Breast epithelium (tissue), 4 donors: ENCODE data around the gene CEP250. TPM values are rescaled to one million over a fixed set of nuclear protein-coding genes. Genes with fewer than 3 reads are reported as not detected.

Source experiments
- DNase-seq, 2 donors: peaks; one replicate each; pipeline ENCODE4 v3.0.0-alpha.2; 2019; ENCODE audit warnings: low spot score in 2 of 2
- H3K27ac ChIP-seq, 2 donors: fragments of 200-600 bp; sonication (generic) in 1 of 2; one replicate each; pipeline ENCODE4 v1.5.1; 2016 to 2019; ENCODE audit warnings: mild to moderate bottlenecking in 1 of 2
- H3K27me3 ChIP-seq, 2 donors: fragments of 200-600 bp; sonication (generic) in 1 of 2; one replicate each; pipeline versions ENCODE4 v1.5.1 to v1.6.0; 2017 to 2019; ENCODE audit warnings: control low read depth in 1 of 2, mild to moderate bottlenecking in 1 of 2
- H3K36me3 ChIP-seq: fragments of 200-600 bp; one replicate; pipeline ENCODE4 v1.5.1; 2019
- H3K4me1 ChIP-seq, 2 donors: fragments of 200-600 bp; sonication (generic); one replicate each; pipeline ENCODE4 v1.5.1; 2016 to 2019; ENCODE audit warnings: control low read depth in 1 of 2
- H3K4me3 ChIP-seq, 3 donors: fragments of 200-600 bp; sonication (generic); 1 replicate in 2 of 3; 2 replicates in 1 of 3; pipeline ENCODE4 v1.5.1; 2016 to 2019; ENCODE audit warnings: mild to moderate bottlenecking in 3 of 3, moderate library complexity in 2 of 3
- H3K9me3 ChIP-seq, 2 donors: fragments of 200-600 bp; sonication (generic) in 1 of 2; one replicate each; pipeline ENCODE4 v1.5.1; 2016 to 2019; ENCODE audit warnings: control low read depth in 1 of 2
- CTCF ChIP-seq, 3 donors: fragments of 450-650 bp; IDR thresholded peaks; one replicate each; pipeline ENCODE4 v1.5.1; 2016 to 2017; ENCODE audit warnings: antibody characterized with exemption in 3 of 3, mild to moderate bottlenecking in 3 of 3, moderate library complexity in 3 of 3
- POLR2A ChIP-seq: fragments of 450-650 bp; IDR thresholded peaks from one replicate; pipeline ENCODE4 v1.6.1; 2016; ENCODE audit warnings: antibody characterized with exemption, mild to moderate bottlenecking, moderate library complexity
- POLR2AphosphoS5 ChIP-seq, 3 donors: sonication (generic); formaldehyde crosslinking; IDR thresholded peaks; one replicate each; pipeline ENCODE4 v1.6.1; 2017; ENCODE audit warnings: antibody characterized with exemption in 3 of 3
- intact Hi-C: fragments of 100-400 bp; cut with DNase I; formaldehyde crosslinking; loops from one replicate; pipeline ENCODE4 v1.15.1; 2023; ENCODE audit warnings: low total_unique reads
- total RNA-seq, 3 donors: library from RNA; depleted of rRNA; stranded (reverse); fragments of >200 nt; gene quantifications; one replicate each; pipeline ENCODE4 v1.1.0, GENCODE V29; 2016

CEP250 gene
- total RNA-seq, 3 donors from 2014 or later: 22.2 to 28.5 (median 23.3) TPM

- no peak for TF ChIP-seq POLR2AphosphoS5 (IDR thresholded peaks at IDR 0.05)
- TF ChIP-seq POLR2A: no peak
- no peak for TF ChIP-seq CTCF (IDR thresholded peaks at IDR 0.05)
- H3K36me3 ChIP-seq: no peaks in the 10 kb centered on the region
- no peak overlapping the region for H3K27ac ChIP-seq
- no peaks in the 10 kb centered on the region for H3K27me3 ChIP-seq
- no peaks in the 10 kb centered on the region for H3K4me1 ChIP-seq
- no peaks in the 10 kb centered on the region for H3K9me3 ChIP-seq
- intact Hi-C loops: loop anchor here (10.0 kb wide), 1 partner anchor 369 kb away; no protein-coding TSS in a partner anchor
- DNase-seq: no peak
- H3K4me3 ChIP-seq: no peak overlapping the region
Observed at GRCh38 chr20:35525639-35526038, 70.2 kb downstream of the CEP250 start.

GRCh38 chr20:35527122-35527769 is 71.8 kb downstream of the CEP250 start:
- DNase-seq: no peak
- intact Hi-C loops: loop anchor here (10.0 kb wide), 1 partner anchor 368 kb away; no protein-coding TSS in a partner anchor
- Histone ChIP-seq H3K36me3 (no peaks in the 10 kb centered on the region), H3K4me3 (no peak overlapping the region), H3K9me3 (no peaks in the 10 kb centered on the region), H3K4me1 (no peaks in the 10 kb centered on the region), H3K27me3 (no peaks in the 10 kb centered on the region), H3K27ac (no peak overlapping the region)
- TF ChIP-seq POLR2AphosphoS5 (IDR thresholded peaks at IDR 0.05) (no peak), CTCF (IDR thresholded peaks at IDR 0.05) (no peak), POLR2A (no peak)

GRCh38 chr20:35529552-35529951 is 74.2 kb downstream of the CEP250 start, which contains the start of gene C20orf173:
TSS of gene C20orf173 (minus strand) at chr20:35529652. CDS start at chr20:35529373, 279 bp downstream.
- no peaks in the 10 kb centered on the region for H3K4me1 ChIP-seq
- no peaks in the 10 kb centered on the region for H3K36me3 ChIP-seq
- H3K9me3 ChIP-seq: no peaks in the 10 kb centered on the region
- TF ChIP-seq CTCF (IDR thresholded peaks at IDR 0.05) (no peak), POLR2A (no peak), POLR2AphosphoS5 (IDR thresholded peaks at IDR 0.05) (no peak)
- intact Hi-C loops: loop anchor here (10.0 kb wide), 1 partner anchor 365 kb away; no protein-coding TSS in a partner anchor
- H3K27ac ChIP-seq: no peak within 1 kb of the TSS
- no peak for DNase-seq
- H3K27me3 ChIP-seq: no peaks in the 10 kb centered on the region
- H3K4me3 ChIP-seq: no peak within 1 kb of the TSS

- Histone ChIP-seq H3K36me3 (no peaks in the 10 kb centered on the region), H3K9me3 (no peaks in the 10 kb centered on the region), H3K27ac (no peak overlapping the region), H3K27me3 (no peaks in the 10 kb centered on the region), H3K4me1 (no peaks in the 10 kb centered on the region), H3K4me3 (no peak overlapping the region)
- TF ChIP-seq POLR2A (no peak), POLR2AphosphoS5 (IDR thresholded peaks at IDR 0.05) (no peak), CTCF (IDR thresholded peaks at IDR 0.05) (no peak)
- DNase-seq: no peak
- intact Hi-C loops: no loop called here
Observed at GRCh38 chr20:35539756-35540212, 84.4 kb downstream of the CEP250 start.

- DNase-seq: no peak
- peak overlapping the region; percentile 74 to 98 (median 92) for H3K4me3 ChIP-seq
- TF ChIP-seq POLR2A (no peak), POLR2AphosphoS5 (IDR thresholded peaks at IDR 0.05) (no peak), CTCF (IDR thresholded peaks at IDR 0.05) (no peak)
- intact Hi-C loops: no loop called here
- no peaks in the 10 kb centered on the region for H3K9me3 ChIP-seq
- H3K4me1 ChIP-seq: no peaks in the 10 kb centered on the region
- no peaks in the 10 kb centered on the region for H3K27me3 ChIP-seq
- no peaks in the 10 kb centered on the region for H3K36me3 ChIP-seq
- peak overlapping the region in 1 of 2 donors; percentile 86 for H3K27ac ChIP-seq
Observed at GRCh38 chr20:35541118-35541782, 85.9 kb downstream of the CEP250 start.
